HepG2 (cell line): ENCODE measurements around the gene SF3B2. TPM values are rescaled to one million over a fixed set of nuclear protein-coding genes. Genes with fewer than 3 reads are reported as not detected.
A peak's percentile ranks its signal among the peaks of the same experiment; 100 is the strongest.

Source experiments
- EHMT2 ChIP-seq: fragments of 200-600 bp; sonication (generic); IDR thresholded peaks from 2 replicates; pipeline ENCODE4 v1.7.0; 2017; ENCODE audit warnings: antibody characterized with exemption, low read depth, low read length, borderline replicate concordance
- FOXK1 ChIP-seq: sonication (generic); formaldehyde crosslinking; IDR thresholded peaks from 2 replicates; pipeline ENCODE4 v1.4.0; 2020; ENCODE audit warnings: low read depth, missing genetic modification reagents, borderline replicate concordance
- FOXO1 ChIP-seq: sonication (generic); formaldehyde crosslinking; IDR thresholded peaks from 2 replicates; pipeline ENCODE4 v1.4.0; 2020; ENCODE audit warnings: missing genetic modification reagents
- HES4 ChIP-seq: sonication (generic); formaldehyde crosslinking; IDR thresholded peaks from 2 replicates; pipeline ENCODE4 v1.9.0; 2021; ENCODE audit warnings: mild to moderate bottlenecking, missing genetic modification reagents, borderline replicate concordance
- KAT8 ChIP-seq: IDR thresholded peaks from 2 replicates; pipeline ENCODE4 v1.6.1; 2016; ENCODE audit warnings: missing genetic modification reagents, missing compliant biosample characterization
- NCOA2 ChIP-seq: sonication (generic); formaldehyde crosslinking; IDR thresholded peaks from 2 replicates; pipeline ENCODE4 v1.8.0; 2022; ENCODE audit warnings: inconsistent platforms
- NFIB ChIP-seq: sonication (generic); formaldehyde crosslinking; IDR thresholded peaks from 2 replicates; pipeline ENCODE4 v1.9.0; 2021; ENCODE audit warnings: missing genetic modification reagents, mild to moderate bottlenecking, borderline replicate concordance
- NFKBIZ ChIP-seq: IDR thresholded peaks from 2 replicates; pipeline ENCODE4 v1.6.1; 2018; ENCODE audit warnings: missing genetic modification reagents, missing compliant biosample characterization
- PATZ1 ChIP-seq: sonication (generic); formaldehyde crosslinking; IDR thresholded peaks from 2 replicates; pipeline ENCODE4 v1.4.0; 2020; ENCODE audit warnings: missing genetic modification reagents
- POLR2G ChIP-seq: fragments of 200-400 bp; formaldehyde crosslinking; IDR thresholded peaks from 2 replicates; pipeline ENCODE4 v1.6.1; 2018; ENCODE audit warnings: mild to moderate bottlenecking, low read depth, low read length, moderate library complexity
- REL ChIP-seq: sonication (generic); formaldehyde crosslinking; conservative IDR thresholded peaks from 2 replicates; pipeline ENCODE4 v1.8.0; 2022; ENCODE audit warnings: mild to moderate bottlenecking, missing genetic modification reagents, moderate library complexity
- SAFB2 ChIP-seq: sonication (generic); formaldehyde crosslinking; IDR thresholded peaks from 2 replicates; pipeline ENCODE4 v1.5.1; 2020; ENCODE audit warnings: missing genetic modification reagents, low read depth, mild to moderate bottlenecking, borderline replicate concordance
- SP1 ChIP-seq, 2 experiments: fragments of 450-650 bp in 1 of 2; sonication (generic) in 1 of 2; formaldehyde crosslinking in 1 of 2; IDR thresholded peaks; 2 replicates each; pipeline versions ENCODE4 v1.4.0 to v1.6.1; 2016 to 2020; ENCODE audit warnings: missing genetic modification reagents in 1 of 2
- SP4 ChIP-seq: sonication (generic); formaldehyde crosslinking; IDR thresholded peaks from 2 replicates; pipeline ENCODE4 v1.8.1; 2023; ENCODE audit warnings: mild to moderate bottlenecking, missing genetic modification reagents
- ZBTB3 ChIP-seq: sonication (generic); formaldehyde crosslinking; IDR thresholded peaks from 2 replicates; pipeline ENCODE4 v1.4.0; 2020; ENCODE audit warnings: low read depth, mild to moderate bottlenecking, moderate library complexity, missing genetic modification reagents, borderline replicate concordance
- ZBTB7B ChIP-seq: sonication (generic); formaldehyde crosslinking; IDR thresholded peaks from 2 replicates; pipeline ENCODE4 v1.4.0; 2020; ENCODE audit warnings: missing genetic modification reagents
- ZNF225 ChIP-seq: sonication (generic); formaldehyde crosslinking; IDR thresholded peaks from 2 replicates; pipeline ENCODE4 v1.4.0; 2020; ENCODE audit warnings: mild to moderate bottlenecking, missing genetic modification reagents
- ZNF30 ChIP-seq: sonication (generic); formaldehyde crosslinking; IDR thresholded peaks from 2 replicates; pipeline ENCODE4 v1.5.0; 2020; ENCODE audit warnings: mild to moderate bottlenecking, missing genetic modification reagents
- ZNF7 ChIP-seq: IDR thresholded peaks from 2 replicates; pipeline ENCODE4 v1.6.1; 2016; ENCODE audit warnings: missing biosample characterization, missing genetic modification reagents
- ZNF703 ChIP-seq: sonication (generic); formaldehyde crosslinking; IDR thresholded peaks from 2 replicates; pipeline ENCODE4 v1.5.1; 2020; ENCODE audit warnings: missing genetic modification reagents, mild to moderate bottlenecking, moderate library complexity, borderline replicate concordance
- polyA plus RNA-seq, 8 experiments: library from polyadenylated mRNA; depleted of rRNA in 3 of 8; stranded (reverse) in 7 of 8; unstranded in 1 of 8; fragments of >200 nt; fragmentation: Illumina TruSeq in 4 of 8; extraction: Trizol in 4 of 8; gene quantifications; 2 replicates each; pipeline versions ENCODE4 v1.2.1 to v1.2.3, GENCODE V29; 2011 to 2016; ENCODE audit warnings: low read depth in 4 of 8, missing spikeins in 1 of 8, mixed read lengths in 1 of 8; ENCODE audit not compliant: insufficient read depth in 1 of 8
- total RNA-seq, 5 experiments: library from RNA; depleted of rRNA; stranded (reverse); fragments of >200 nt; fragmentation: Illumina TruSeq; extraction: Trizol; gene quantifications; 2 replicates each; pipeline ENCODE4 v1.2.3, GENCODE V29; 2016; ENCODE audit warnings: low read depth in 1 of 5
- TF ChIP-seq, protein P1 (sequence below): sonication (generic); formaldehyde crosslinking; conservative IDR thresholded peaks from 2 replicates; pipeline ENCODE4 v1.5.0; 2020; ENCODE audit warnings: missing genetic modification reagents
- TF ChIP-seq, protein P2 (sequence below): sonication (generic); formaldehyde crosslinking; IDR thresholded peaks from 2 replicates; pipeline ENCODE4 v1.8.0; 2022; ENCODE audit warnings: mild to moderate bottlenecking, missing genetic modification reagents, moderate library complexity
- TF ChIP-seq, protein P3 (sequence below): sonication (generic); formaldehyde crosslinking; IDR thresholded peaks from 2 replicates; pipeline ENCODE4 v1.4.0; 2020; ENCODE audit warnings: missing genetic modification reagents, borderline replicate concordance

SF3B2 gene
- total and polyA plus RNA-seq, 2 of the 13 experiments (the other 11 are each of a cell fraction or from before 2014, with no cell fraction given) = 70.4 to 153 TPM

GRCh38 chr11:66045177-66045639 is 7.0 kb upstream of the SF3B2 start (continued):
- TF ChIP-seq ZNF30 (CRISPR knock-in tag) (no peak), SP4 (CRISPR knock-in tag) (peak; percentile 66), KAT8 (peak; percentile 49; the same call in 1 of the 2 replicates), POLR2G (no peak), NFKBIZ (CRISPR knock-in tag) (no peak), REL (CRISPR knock-in tag) (no peak), SP1 (IDR thresholded peaks at IDR 0.05) (no peak), SP1 (CRISPR knock-in tag; IDR thresholded peaks at IDR 0.05) (peak; percentile 95), ZBTB7B (CRISPR knock-in tag) (no peak; the same call in 1 of the 2 replicates), NCOA2 (CRISPR knock-in tag) (no peak), EHMT2 (no peak), FOXK1 (CRISPR knock-in tag) (peak; percentile 38; the same call in 1 of the 2 replicates), ZNF703 (CRISPR knock-in tag) (no peak), ZNF225 (CRISPR knock-in tag) (no peak), NFIB (no peak), SAFB2 (CRISPR knock-in tag) (no peak), ZBTB3 (CRISPR knock-in tag) (no peak), PATZ1 (peak; percentile 93), HES4 (CRISPR knock-in tag) (no peak), FOXO1 (no peak), ZNF7 (CRISPR knock-in tag) (no peak)
- TF ChIP-seq, protein P1, sequence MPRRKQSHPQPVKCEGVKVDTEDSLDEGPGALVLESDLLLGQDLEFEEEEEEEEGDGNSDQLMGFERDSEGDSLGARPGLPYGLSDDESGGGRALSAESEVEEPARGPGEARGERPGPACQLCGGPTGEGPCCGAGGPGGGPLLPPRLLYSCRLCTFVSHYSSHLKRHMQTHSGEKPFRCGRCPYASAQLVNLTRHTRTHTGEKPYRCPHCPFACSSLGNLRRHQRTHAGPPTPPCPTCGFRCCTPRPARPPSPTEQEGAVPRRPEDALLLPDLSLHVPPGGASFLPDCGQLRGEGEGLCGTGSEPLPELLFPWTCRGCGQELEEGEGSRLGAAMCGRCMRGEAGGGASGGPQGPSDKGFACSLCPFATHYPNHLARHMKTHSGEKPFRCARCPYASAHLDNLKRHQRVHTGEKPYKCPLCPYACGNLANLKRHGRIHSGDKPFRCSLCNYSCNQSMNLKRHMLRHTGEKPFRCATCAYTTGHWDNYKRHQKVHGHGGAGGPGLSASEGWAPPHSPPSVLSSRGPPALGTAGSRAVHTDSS (CRISPR knock-in tag) = no peak
- TF ChIP-seq, protein P2, sequence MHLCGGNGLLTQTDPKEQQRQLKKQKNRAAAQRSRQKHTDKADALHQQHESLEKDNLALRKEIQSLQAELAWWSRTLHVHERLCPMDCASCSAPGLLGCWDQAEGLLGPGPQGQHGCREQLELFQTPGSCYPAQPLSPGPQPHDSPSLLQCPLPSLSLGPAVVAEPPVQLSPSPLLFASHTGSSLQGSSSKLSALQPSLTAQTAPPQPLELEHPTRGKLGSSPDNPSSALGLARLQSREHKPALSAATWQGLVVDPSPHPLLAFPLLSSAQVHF (CRISPR knock-in tag) = no peak
- TF ChIP-seq, protein P3, sequence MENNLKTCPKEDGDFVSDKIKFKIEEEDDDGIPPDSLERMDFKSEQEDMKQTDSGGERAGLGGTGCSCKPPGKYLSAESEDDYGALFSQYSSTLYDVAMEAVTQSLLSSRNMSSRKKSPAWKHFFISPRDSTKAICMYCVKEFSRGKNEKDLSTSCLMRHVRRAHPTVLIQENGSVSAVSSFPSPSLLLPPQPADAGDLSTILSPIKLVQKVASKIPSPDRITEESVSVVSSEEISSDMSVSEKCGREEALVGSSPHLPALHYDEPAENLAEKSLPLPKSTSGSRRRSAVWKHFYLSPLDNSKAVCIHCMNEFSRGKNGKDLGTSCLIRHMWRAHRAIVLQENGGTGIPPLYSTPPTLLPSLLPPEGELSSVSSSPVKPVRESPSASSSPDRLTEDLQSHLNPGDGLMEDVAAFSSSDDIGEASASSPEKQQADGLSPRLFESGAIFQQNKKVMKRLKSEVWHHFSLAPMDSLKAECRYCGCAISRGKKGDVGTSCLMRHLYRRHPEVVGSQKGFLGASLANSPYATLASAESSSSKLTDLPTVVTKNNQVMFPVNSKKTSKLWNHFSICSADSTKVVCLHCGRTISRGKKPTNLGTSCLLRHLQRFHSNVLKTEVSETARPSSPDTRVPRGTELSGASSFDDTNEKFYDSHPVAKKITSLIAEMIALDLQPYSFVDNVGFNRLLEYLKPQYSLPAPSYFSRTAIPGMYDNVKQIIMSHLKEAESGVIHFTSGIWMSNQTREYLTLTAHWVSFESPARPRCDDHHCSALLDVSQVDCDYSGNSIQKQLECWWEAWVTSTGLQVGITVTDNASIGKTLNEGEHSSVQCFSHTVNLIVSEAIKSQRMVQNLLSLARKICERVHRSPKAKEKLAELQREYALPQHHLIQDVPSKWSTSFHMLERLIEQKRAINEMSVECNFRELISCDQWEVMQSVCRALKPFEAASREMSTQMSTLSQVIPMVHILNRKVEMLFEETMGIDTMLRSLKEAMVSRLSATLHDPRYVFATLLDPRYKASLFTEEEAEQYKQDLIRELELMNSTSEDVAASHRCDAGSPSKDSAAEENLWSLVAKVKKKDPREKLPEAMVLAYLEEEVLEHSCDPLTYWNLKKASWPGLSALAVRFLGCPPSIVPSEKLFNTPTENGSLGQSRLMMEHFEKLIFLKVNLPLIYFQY (CRISPR knock-in tag) = no peak
